Fibroblast of skin of right biceps (primary cell): ENCODE measurements around the gene HEPHL1.
A peak's percentile ranks its signal among the peaks of the same experiment; 100 is the strongest.
"Not testable (repeated sequence)": the region's sequence is repeated elsewhere in the genome, so short reads cannot be mapped to it uniquely, and the experiment has no call there.

ENCODE experiments used
- DNase-seq: peaks from one replicate; pipeline ENCODE4 v3.0.0-alpha.2; 2013

The HEPHL1 gene

GRCh38 chr11:94151903-94152677 is 130.9 kb downstream of the HEPHL1 start:
- DNase-seq = peak; percentile 90

GRCh38 chr11:94152678-94153065 is 131.5 kb downstream of the HEPHL1 start:
- peak; percentile 44 for DNase-seq

GRCh38 chr11:94153320-94153719 is 132.2 kb downstream of the HEPHL1 start:
- no peak for DNase-seq

- DNase-seq = no peak
Observed at GRCh38 chr11:94154095-94154856, 133.1 kb downstream of the HEPHL1 start.

GRCh38 chr11:94157339-94157738 is 136.2 kb downstream of the HEPHL1 start:
- not testable (repeated sequence) for DNase-seq
